H9 (cell line): ENCODE measurements around the gene PTCRA. TPM values are rescaled to one million over a fixed set of nuclear protein-coding genes. Genes with fewer than 3 reads are reported as not detected.

Experiments used
- DNase-seq: peaks from one replicate; pipeline ENCODE4 v3.0.0-alpha.2; 2017
- H2AFZ ChIP-seq: one replicate; pipeline ENCODE4 v1.6.1; 2013; ENCODE audit warnings: mild to moderate bottlenecking, low read length, control low read depth, moderate library complexity
- H2AK5ac ChIP-seq: 2 replicates; pipeline ENCODE4 v1.6.1; 2013; ENCODE audit warnings: low read length, control low read depth, mixed read lengths; ENCODE audit not compliant: insufficient read length
- H2BK120ac ChIP-seq: one replicate; pipeline ENCODE4 v1.6.1; 2013; ENCODE audit warnings: low read depth, mild to moderate bottlenecking, low read length, control low read depth, inconsistent platforms; ENCODE audit not compliant: poor library complexity, severe bottlenecking
- H2BK12ac ChIP-seq: 2 replicates; pipeline ENCODE4 v1.6.1; 2013; ENCODE audit warnings: low read length, control low read depth, mixed read lengths, low read depth; ENCODE audit not compliant: insufficient read length
- H2BK15ac ChIP-seq: 2 replicates; pipeline ENCODE4 v1.6.1; 2013; ENCODE audit warnings: low read depth, low read length, control low read depth
- H2BK20ac ChIP-seq: one replicate; pipeline ENCODE4 v1.6.1; 2013; ENCODE audit warnings: low read depth, mild to moderate bottlenecking, low read length, control low read depth, inconsistent platforms; ENCODE audit not compliant: poor library complexity, severe bottlenecking
- H2BK5ac ChIP-seq: 2 replicates; pipeline ENCODE4 v1.6.1; 2013; ENCODE audit warnings: low read length, control low read depth, mixed read lengths; ENCODE audit not compliant: insufficient read length
- H3K14ac ChIP-seq: 2 replicates; pipeline ENCODE4 v1.6.1; 2013; ENCODE audit warnings: low read length, control low read depth; ENCODE audit not compliant: insufficient read depth
- H3K18ac ChIP-seq: 2 replicates; pipeline ENCODE4 v1.6.1; 2013; ENCODE audit warnings: low read depth, mild to moderate bottlenecking, mixed read lengths, low read length, control low read depth; ENCODE audit not compliant: insufficient read length
- H3K23ac ChIP-seq: 2 replicates; pipeline ENCODE4 v1.6.1; 2013; ENCODE audit warnings: low read length, control low read depth, mixed read lengths, low read depth; ENCODE audit not compliant: insufficient read length
- H3K23me2 ChIP-seq: 2 replicates; pipeline ENCODE4 v1.6.1; 2013; ENCODE audit warnings: low read depth, mild to moderate bottlenecking, mixed read lengths, low read length, control low read depth; ENCODE audit not compliant: insufficient read length, poor library complexity, severe bottlenecking
- H3K27ac ChIP-seq: 2 replicates; pipeline ENCODE4 v1.5.1; 2013; ENCODE audit warnings: low read length, control low read depth, mixed read lengths, low read depth; ENCODE audit not compliant: insufficient read length
- H3K27me3 ChIP-seq: 2 replicates; pipeline ENCODE4 v1.6.1; 2013; ENCODE audit warnings: low read length, control low read depth, inconsistent platforms; ENCODE audit not compliant: insufficient read depth
- H3K4ac ChIP-seq: 2 replicates; pipeline ENCODE4 v1.6.1; 2013; ENCODE audit warnings: low read depth, mild to moderate bottlenecking, control low read depth, inconsistent platforms, low read length, moderate library complexity
- H3K4me1 ChIP-seq: 2 replicates; pipeline ENCODE4 v1.6.1; 2013; ENCODE audit warnings: low read length, control low read depth, inconsistent platforms; ENCODE audit not compliant: insufficient read depth
- H3K4me2 ChIP-seq: 2 replicates; pipeline ENCODE4 v1.6.1; 2013; ENCODE audit warnings: low read length, control low read depth, mixed read lengths; ENCODE audit not compliant: insufficient read length, insufficient read depth
- H3K56ac ChIP-seq: 2 replicates; pipeline ENCODE4 v1.6.1; 2013; ENCODE audit warnings: low read depth, mild to moderate bottlenecking, mixed read lengths, low read length, control low read depth; ENCODE audit not compliant: insufficient read length
- H3K79me1 ChIP-seq: 2 replicates; pipeline ENCODE4 v1.6.1; 2013; ENCODE audit warnings: low read depth, mild to moderate bottlenecking, moderate library complexity, low read length, control low read depth, inconsistent platforms; ENCODE audit not compliant: insufficient read depth, poor library complexity, severe bottlenecking
- H3K79me2 ChIP-seq: 2 replicates; pipeline ENCODE4 v1.6.1; 2013; ENCODE audit warnings: low read length, control low read depth, inconsistent platforms; ENCODE audit not compliant: insufficient read depth
- H3K9ac ChIP-seq: 2 replicates; pipeline ENCODE4 v1.6.1; 2013; ENCODE audit warnings: low read length, control low read depth, mixed read lengths; ENCODE audit not compliant: insufficient read length; ENCODE audit errors: extremely low read depth
- H3K9me3 ChIP-seq: one replicate; pipeline ENCODE4 v1.6.1; 2013; ENCODE audit warnings: low read depth, low read length, inconsistent platforms; ENCODE audit not compliant: control insufficient read depth
- H3T11ph ChIP-seq: one replicate; pipeline ENCODE4 v1.6.1; 2013; ENCODE audit warnings: mild to moderate bottlenecking, low read length, control low read depth, inconsistent platforms
- H4K20me1 ChIP-seq: one replicate; pipeline ENCODE4 v1.6.1; 2013; ENCODE audit not compliant: control insufficient read depth, insufficient read length, insufficient read depth
- H4K5ac ChIP-seq: 2 replicates; pipeline ENCODE4 v1.6.1; 2013; ENCODE audit warnings: low read depth, mild to moderate bottlenecking, mixed read lengths, low read length, control low read depth; ENCODE audit not compliant: insufficient read length
- H4K8ac ChIP-seq: replicated peaks from 2 replicates; pipeline ENCODE4 v1.6.1; 2013; ENCODE audit warnings: low read length, control low read depth, mixed read lengths, low read depth; ENCODE audit not compliant: insufficient read length
- H4K91ac ChIP-seq: 2 replicates; pipeline ENCODE4 v1.6.1; 2013; ENCODE audit warnings: low read depth, mild to moderate bottlenecking, moderate library complexity, mixed read lengths, low read length, control low read depth; ENCODE audit not compliant: insufficient read length
- H3K27ac Mint-ChIP-seq, 3 experiments: 2 replicates in 2 of 3; 3 replicates in 1 of 3; pipeline ENCODE4 v1.8.0; 2020 to 2021; ENCODE audit warnings: mixed read lengths in 3 of 3, mild to moderate bottlenecking in 1 of 3, moderate library complexity in 1 of 3
- H3K27me3 Mint-ChIP-seq: 2 replicates; pipeline ENCODE4 v1.8.0; 2021; ENCODE audit warnings: low read depth, mild to moderate bottlenecking, moderate library complexity, mixed read lengths
- H3K36me3 Mint-ChIP-seq, 3 experiments: 2 replicates in 2 of 3; 3 replicates in 1 of 3; pipeline ENCODE4 v1.8.0; 2020 to 2021; ENCODE audit warnings: low read depth in 3 of 3, mixed read lengths in 3 of 3; ENCODE audit not compliant: insufficient read depth in 1 of 3
- H3K4me1 Mint-ChIP-seq, 2 experiments: 2 replicates each; pipeline ENCODE4 v1.8.0; 2020; ENCODE audit warnings: mixed read lengths in 2 of 2
- H3K4me3 Mint-ChIP-seq, 2 experiments: 2 replicates in 1 of 2; 3 replicates in 1 of 2; pipeline ENCODE4 v1.8.0; 2020 to 2021; ENCODE audit warnings: mild to moderate bottlenecking in 2 of 2, mixed read lengths in 2 of 2, moderate library complexity in 1 of 2
- H3K9me3 Mint-ChIP-seq, 2 experiments: 2 replicates in 1 of 2; 3 replicates in 1 of 2; pipeline ENCODE4 v1.8.0; 2020; ENCODE audit warnings: mild to moderate bottlenecking in 2 of 2, mixed read lengths in 2 of 2, moderate library complexity in 1 of 2
- CTCF ChIP-seq: fragments of 200-600 bp; sonication (generic); conservative IDR thresholded peaks from 3 replicates; pipeline ENCODE4 v1.8.0; 2021; ENCODE audit warnings: antibody characterized with exemption, mild to moderate bottlenecking
- total RNA-seq: library from RNA; stranded (reverse); gene quantifications from 2 replicates; pipeline ENCODE4 v1.2.1, GENCODE V29; 2021

PTCRA gene
- total RNA-seq, 1 experiment from 2014 or later: not detected

DNA sequence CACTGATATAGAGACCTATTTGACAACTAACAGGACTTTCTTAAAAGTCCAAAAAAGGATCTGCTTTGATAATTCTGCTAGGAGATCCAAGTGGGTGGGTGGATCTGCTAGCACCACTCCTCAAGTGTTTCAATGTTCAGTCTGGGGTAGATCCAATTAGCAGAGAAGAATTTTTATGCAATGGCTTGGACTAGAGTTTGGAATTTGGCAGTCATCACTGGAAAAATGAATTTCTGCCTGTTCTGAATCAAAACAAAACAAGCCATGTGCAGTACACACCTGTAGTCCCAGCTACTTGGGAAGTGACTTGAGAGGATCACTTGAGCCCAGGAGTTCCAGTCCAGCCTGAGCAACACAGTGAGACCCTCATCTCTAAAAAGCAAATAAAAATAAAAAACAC is 32.1 kb downstream of the PTCRA start:
- Histone ChIP-seq H2BK15ac (no peak overlapping the region), H3K79me2 (peaks cover 2% of the 10 kb centered on the region; the same call in 1 of the 2 replicates), H3K9me3 (no peaks in the 10 kb centered on the region), H3K27me3 (no peaks in the 10 kb centered on the region), H3T11ph (no peak overlapping the region), H2AK5ac (no peak overlapping the region), H3K4me2 (no peak overlapping the region), H4K8ac (no peak overlapping the region), H3K79me1 (no peaks in the 10 kb centered on the region), H2BK120ac (no peak overlapping the region), H3K9ac (no peak overlapping the region), H2BK20ac (no peak overlapping the region), H3K14ac (no peak overlapping the region), H2AFZ (no peak overlapping the region), H2BK12ac (no peak overlapping the region), H3K56ac (no peak overlapping the region), H3K23me2 (no peaks in the 10 kb centered on the region), H3K4me1 (no peaks in the 10 kb centered on the region), H3K23ac (no peak overlapping the region), H4K5ac (no peak overlapping the region), H3K18ac (no peak overlapping the region), H4K20me1 (no peaks in the 10 kb centered on the region), H4K91ac (no peak overlapping the region), H3K4ac (no peak overlapping the region), H3K27ac (no peak overlapping the region), H2BK5ac (no peak overlapping the region)
- no peaks in the 10 kb centered on the region; a peak in 1 of 5 replicates for H3K9me3 Mint-ChIP-seq
- H3K36me3 Mint-ChIP-seq: peaks cover 0 to 17% (median 2%) of the 10 kb centered on the region in 3 experiments; a peak in 4 of 7 replicates
- 0 out of 4 replicates have a peak, but pooled peaks cover 0 to 6% of the 10 kb centered on the region in 2 experiments for H3K4me1 Mint-ChIP-seq
- TF ChIP-seq CTCF: no peak
- H3K4me3 Mint-ChIP-seq: no peak overlapping the region
- no peaks in the 10 kb centered on the region for H3K27me3 Mint-ChIP-seq
- no peak for DNase-seq
- H3K27ac Mint-ChIP-seq: no peak overlapping the region
